Pulmonary artery endothelial cell (primary cell): ENCODE results near the gene MCM3AP. TPM values are rescaled to one million over a fixed set of nuclear protein-coding genes. Genes with fewer than 3 reads are reported as not detected.

Experiments used
- DNase-seq: peaks from one replicate; pipeline ENCODE4 v3.0.0-alpha.2; 2011; ENCODE audit warnings: low read depth, low spot score
- total RNA-seq: library from RNA; depleted of rRNA; stranded (reverse); fragments of >200 nt; gene quantifications from 2 replicates; pipeline ENCODE4 v1.2.3, GENCODE V29; 2014

The MCM3AP gene
- total RNA-seq = 87.0 and 95.6 TPM in 2 replicates

DNA sequence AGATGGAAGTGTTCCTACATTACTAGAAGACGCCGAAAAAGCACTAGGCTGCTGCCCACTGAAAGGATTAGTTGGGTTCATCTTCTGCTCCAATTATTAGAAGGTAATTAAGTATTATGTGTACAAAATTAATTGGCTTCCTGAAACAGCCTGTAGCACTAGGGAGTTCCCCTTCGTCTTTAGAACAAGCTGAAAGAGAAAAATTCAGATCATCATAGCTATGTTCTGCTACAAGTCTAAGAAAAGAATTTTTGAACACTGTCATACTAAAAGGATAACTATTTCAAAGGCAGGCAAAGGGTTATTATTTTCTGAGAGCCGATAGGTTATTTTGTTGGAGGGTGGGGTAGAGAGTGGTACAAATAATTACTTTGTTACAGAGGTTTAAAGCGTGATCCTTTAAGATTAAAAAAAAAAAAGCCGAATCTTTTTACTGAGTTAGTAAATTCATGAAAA is at the start of gene MCM3AP:
TSS of gene MCM3AP (minus strand) at position 406 of the 456 bp plus-strand sequence. CDS start at position 81, 325 bp downstream.
- no peak for DNase-seq

DNA sequence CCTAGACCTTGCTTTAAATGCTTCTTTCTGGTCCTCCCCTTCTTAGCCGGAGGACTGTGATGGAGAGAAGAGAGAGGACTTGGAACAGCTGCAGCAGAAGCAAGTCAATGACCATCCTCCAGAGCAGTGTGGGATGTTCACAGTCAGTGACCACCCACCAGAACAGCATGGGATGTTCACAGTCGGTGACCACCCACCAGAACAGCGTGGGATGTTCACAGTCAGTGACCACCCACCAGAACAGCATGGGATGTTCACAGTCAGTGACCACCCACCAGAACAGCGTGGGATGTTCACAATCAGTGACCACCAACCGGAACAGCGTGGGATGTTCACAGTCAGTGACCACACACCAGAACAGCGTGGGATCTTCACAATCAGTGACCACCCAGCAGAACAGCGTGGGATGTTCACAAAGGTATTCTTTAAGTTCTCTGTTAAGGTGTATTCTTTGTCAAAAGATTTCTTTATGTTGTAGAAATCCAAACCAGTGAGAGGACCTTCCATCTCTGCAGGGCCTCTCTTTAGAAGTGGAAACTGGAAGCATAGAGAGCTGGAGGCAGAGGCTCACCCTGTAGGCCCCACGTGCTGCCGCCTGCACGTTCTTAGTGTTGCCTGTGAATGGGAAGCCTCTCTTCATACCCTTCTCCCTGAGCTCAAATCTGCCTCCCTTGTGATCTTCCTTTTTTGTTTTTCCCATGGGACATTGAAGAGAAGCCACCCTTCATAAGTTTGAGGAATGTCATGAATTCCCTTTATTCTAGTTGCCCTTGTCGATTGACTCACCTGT is 49.1 kb upstream of the MCM3AP start:
- no peak for DNase-seq

DNA sequence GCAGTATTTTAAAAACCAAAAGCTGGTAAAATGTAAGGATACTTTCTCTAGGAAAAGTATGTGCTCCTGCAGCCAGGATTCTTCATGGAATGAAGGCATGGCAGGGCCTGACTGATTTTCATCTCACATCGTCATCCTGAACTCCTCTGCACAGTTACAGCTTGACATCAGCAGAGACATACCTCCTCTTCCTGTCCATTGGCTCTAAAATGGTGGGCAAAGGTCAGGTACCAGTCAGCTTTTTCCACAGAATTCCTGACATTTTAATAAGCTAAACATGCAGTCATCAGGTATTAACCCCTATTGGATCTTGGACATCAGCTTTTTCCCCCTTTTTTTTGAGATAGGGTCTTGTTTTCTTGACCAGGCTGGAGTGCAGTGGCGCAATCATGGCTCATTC is 44.4 kb upstream of the MCM3AP start:
- no peak for DNase-seq

DNA sequence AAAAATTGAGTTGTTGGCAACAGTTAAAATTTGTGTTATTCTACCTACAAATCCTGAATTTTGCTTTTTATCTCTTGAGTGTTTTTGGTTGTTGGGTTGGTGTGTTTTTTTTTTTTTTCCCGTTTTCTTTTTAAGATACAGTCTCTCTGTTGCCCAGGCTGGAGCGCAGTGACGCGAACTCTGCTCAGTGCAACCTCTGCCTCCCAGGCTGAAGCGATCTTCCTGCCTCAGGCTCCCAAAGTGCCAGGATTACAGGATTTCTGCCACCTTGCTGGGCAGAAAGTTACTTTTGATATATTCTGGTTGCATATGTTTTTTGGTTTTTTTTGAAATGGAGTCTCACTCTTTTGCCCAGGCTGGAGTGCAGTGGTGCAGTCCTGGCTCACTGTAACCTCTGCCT is 42.7 kb upstream of the MCM3AP start:
- DNase-seq = no peak

DNA sequence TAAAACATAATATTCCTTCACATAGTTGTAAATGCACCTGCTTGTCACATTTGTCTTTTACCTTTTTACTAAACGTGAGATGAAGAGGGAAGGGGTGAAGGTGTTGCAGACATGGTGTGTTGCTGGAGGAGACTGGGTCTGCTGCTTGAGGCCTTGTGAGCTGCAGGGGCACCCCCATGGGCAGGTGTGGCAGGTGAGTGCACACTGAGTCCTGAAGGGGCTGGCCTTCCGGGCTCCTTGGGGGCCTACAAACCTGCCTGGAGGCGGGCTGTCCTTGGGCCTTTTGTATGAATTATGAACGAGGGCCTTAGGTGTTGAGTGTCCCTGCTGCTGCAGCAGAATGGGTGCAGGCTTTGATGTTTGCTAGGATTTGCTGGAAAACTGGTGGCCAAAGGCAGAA is 42.3 kb upstream of the MCM3AP start:
- DNase-seq = no peak

DNA sequence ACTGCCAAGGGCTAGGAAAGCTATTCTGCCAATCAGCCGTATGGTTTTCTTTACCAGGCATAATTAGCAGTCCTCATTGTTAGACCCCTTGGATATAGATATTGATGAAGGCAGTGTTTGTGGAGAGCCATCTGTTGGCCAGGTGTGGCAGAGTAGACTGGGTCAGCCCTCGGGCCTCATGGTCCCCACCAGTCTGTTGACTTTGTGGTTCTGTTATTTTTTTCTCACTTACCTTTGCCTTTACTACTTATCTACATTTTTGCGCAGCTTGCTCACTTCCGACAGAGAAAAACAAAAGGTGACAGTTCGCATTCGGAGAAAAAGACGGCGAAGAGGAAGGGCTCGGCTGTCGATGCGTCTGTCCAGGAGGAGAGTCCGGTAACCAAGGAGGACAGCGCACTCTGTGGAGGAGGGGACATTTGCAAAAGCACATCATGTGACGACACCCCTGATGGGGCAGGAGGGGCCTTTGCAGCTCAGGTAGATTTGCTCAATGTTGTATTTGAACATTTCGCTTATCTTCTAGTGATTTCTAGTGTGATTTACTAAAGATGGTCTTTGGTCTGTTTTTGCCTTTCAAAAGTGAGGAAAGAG is 40.8 kb upstream of the MCM3AP start:
- no peak for DNase-seq

DNA sequence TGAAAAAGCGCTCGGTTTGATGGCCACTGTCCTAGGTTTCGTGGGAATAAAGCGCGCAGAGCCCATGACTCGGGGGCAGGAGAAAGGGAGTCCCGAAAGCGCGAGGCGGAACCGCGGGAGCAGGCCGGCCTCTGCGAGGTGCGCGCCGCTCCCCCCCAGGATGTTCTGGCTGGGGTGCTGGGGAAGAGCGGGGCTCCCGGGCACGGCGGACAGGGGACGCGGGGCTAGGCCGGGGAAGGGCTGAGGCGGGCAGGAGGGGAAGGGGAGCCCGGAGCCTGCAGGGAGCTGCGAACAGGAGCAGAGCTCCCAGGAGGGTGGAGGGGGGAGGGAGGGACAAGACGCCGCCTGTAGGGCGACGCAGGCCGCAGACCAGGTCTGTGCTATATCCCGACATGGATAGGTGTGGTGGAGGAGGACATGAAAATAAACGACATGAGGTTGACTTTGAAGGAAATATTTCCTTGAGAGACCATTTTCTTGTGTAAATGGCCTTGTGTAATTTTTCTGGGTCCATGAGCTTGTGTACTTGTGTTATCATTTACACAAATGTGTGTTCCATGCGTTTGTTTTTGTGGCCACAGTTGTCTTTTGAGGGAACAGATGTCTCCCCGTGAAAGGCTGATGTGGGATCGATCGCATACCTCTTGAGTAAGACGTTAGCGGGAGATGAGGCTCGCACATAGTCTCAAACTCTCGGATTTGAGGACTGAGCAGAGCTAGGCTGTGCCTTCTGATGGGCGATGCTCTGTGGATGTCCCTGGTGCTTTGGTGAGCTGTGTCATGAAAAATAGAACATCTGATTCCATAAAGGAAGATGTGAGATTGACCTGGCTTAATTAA is 39.9 kb upstream of the MCM3AP start:
- DNase-seq = no peak

DNA sequence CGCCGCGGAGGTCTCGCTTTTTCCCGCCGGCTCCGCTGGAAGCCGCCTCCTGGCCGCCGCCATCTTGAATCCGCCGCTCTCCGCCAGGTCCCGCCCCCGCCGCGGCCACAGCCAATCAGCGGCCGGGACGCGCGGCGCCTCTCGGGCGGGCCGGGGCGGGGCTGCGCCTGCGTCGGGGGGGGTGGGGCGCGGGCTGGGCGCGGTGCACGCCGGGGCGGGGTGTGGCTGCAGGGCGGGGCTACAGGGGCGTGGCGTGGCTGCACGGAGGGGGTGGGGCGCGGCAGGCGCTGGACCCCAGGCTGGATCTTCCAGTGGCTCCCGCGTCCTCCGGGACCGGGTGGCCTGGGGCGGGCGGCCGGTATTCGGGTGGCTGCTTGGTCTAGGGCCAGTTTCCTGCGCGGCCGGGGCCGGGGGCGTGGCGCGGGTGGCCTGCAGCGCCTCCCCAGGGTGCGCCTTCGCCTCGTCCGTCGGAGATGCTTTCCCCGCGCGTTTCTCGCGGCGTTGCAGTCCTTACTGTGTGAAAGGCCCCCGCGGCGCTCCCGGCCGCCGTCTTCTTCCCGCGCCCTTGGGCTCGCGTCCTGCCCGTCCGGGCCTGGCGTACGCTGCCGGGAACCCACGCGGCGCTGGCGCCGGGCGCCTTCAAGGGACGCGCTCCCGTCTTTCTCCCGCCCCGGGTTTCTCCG is 39.1 kb upstream of the MCM3AP start:
- DNase-seq = peak; percentile 20

DNA sequence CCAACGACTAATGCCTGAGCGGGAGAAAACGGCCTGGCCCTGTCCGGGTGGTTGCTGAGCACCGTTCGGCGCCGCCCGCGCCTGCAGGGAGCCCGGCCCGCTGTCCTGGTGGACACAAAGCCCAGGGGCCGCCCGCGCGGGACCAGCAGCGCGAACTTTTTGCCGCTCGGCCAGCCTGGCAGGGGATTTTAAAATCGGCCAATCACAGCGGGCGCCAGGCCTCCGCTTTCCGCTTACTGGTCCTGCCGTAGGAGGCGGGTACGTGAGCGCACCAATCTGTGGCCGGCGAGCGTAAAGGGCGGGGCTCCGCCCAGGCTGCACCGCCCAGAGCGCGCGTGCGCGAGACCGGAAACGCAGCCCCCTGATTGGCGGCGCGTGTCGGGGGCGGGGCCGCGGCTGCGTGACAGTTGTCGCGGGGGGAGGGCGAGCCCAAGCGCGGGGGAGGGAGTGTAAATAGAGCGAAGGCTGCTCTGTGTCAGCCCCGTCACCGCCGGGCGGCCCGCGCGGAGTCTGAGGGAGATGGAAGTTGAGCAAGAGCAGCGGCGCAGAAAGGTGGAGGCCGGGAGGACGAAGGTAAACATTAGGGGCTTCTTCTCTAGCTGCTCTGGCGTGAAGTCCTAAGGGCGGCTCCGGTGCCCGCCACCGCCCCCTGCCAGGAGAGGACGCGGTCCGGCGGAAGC is 38.4 kb upstream of the MCM3AP start, which contains the start of the genes C21orf58 and PCNT:
TSS of gene C21orf58 (minus strand) at position 161 of the 680 bp plus-strand sequence. CDS start 1,132 bp downstream, outside the sequence.
TSS of gene PCNT (plus strand) at position 447 of the 680 bp plus-strand sequence. CDS start at position 520, 73 bp downstream.
- peak; percentile 90 for DNase-seq

DNA sequence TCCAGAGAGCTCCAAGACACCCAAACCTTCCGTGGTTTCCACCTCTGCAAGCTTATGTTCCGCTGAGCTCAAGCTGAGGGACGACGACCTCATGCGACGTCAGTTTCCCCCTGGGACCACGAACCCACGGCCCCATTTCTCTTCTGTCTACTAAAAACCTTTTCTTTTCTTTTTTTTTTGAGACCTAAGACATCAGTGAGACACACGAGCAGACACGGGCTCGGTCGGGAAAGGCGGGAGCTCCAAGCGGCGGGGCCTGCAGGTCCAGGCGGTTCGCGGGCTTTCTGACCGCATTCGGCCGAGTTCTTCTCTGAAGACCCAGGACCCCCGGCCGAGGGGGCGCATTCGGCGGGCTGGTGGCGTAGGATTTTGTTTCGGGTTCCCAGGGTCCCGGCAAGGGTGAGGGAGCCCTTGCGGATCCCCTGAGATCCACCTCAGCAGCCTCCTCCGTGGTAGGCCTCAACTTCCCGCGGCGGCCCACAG is 37.9 kb upstream of the MCM3AP start:
- no peak for DNase-seq

DNA sequence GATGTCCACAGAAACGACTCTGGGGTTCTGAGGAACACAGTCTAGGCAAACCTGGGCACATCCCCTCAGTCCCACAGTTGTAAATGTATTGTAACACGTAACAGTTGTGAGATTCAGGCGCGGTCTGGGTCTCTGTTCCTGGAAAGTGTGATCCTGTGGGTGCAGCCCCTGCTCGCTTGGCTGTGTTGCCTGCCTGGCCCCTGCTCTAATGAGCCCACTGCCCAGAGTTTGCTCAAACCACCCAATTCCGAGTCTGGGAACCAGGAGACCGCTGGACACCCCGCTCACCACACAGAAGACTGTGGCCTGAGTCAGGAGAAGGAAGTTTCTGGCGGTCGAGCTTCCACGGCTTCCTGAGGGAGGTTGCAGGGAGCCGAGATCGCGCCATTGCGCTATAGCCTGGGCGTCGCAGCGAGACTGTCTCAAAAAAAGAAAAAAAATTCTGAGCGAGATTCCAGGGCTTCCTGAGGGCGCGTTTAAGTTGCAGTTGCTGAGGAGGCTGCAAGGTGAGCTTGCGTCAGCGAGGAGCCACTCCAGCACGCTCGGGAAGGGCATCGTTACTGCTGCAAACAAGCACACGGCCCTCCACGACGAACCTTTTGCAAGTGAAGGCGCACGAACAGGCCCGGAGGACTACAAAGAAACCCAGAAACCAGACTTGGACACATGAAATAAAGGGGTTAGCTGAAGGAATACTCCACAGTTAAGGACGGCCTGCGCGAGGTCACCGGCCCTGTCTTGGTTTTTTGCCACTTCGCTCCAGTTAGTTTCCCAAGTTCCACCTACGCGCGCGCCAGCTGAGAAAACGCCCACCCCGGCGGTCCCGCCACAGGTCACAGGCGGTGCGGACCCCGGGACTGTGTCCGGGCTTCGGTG is 37.2 kb upstream of the MCM3AP start:
- DNase-seq = no peak

DNA sequence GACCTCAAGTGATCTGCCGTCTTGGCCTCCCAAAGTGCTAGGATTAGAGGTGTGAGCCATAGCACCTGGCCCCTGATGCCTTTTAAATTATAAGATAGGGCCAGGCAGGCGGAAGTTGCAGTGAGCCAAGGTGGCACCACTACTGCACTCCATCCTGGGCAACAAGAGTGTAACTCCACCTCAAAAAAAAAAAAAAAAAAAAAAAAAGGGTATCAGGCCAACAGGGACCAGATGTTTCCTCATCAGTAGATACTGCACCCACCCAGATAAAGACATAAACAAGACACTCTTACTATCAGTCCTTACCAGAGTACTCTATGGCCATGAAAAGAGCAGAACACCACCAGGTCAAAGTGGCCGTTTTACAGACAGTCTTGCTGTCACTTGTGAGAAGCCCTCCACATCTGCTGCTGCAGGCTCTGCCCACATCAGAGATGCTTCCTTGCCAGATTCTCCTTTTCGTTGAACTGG is 35.0 kb upstream of the MCM3AP start:
- DNase-seq = peak; percentile 27

DNA sequence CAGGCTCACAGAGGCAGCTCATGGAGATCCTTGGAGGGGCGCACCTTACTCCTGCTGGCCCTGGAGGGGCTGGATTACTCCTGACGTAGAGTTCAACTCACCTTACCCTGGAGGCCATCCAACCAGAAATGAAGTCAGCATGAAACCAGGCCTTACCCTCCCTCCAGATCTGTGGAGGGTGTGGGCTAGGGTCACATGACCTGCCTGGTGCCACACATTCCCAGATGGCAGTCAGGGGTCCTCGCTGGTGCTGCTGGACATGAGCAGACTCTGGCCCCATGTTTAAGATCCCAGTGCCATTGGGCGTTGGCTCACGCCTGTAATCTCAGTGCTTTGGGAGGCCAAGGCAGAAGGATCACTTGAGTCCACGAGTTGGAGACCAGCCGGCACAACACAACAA is 33.8 kb upstream of the MCM3AP start:
- DNase-seq = no peak

DNA sequence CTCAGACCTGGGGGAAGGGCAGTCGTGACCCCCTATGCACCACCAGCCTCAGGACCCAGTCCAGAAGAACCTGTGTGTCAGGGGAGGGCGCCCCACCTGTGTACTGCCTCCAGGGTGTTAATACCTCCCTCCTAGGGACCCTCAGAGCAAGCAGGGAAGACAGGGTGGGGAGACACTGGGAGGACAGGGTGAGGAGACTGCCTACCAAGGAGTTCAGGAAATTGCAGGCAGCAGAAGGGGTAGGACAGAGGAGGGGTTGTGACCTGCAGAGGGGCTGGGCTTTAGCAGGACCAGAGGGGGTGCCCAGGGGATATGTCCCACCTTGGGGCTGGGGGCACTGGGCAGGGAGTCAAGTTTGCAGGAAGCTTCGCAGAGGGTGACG is 33.0 kb upstream of the MCM3AP start:
- no peak for DNase-seq

DNA sequence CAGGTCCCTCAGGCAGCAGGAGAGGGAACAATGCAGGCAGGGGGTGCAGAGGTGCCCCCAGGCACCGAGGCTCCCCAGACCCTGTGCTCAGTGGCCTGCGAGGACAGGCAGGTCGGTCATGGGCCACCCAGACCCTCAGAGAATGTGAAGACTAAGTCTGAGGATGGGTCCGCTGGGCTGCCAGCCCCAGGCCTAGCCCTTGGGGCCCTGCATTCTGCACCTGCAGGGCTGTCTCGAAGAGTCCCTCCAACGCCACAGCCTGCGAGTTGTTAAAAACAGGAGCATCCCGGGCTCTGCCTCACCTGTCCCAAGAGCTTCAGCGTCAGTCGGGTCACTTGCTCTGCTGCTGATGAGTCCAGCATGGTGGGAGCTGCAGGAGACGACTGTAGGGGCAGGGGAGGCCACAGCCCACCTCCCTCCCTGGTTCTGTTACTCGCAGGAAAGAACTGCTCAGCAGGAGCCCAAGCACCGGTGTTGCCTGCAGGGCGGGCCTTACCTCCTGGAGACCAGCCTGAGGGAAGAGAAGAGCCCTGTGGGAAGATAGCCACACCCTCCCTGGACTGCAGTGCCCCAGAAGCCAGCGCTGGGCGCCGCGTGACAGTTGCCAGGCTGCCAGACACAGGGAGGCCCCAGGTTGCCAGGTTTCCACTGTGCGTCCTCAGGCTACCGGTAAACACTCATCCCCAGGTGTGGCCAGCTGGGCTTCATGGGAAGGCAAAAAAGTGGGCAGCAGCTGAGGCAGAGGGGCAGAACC is 32.5 kb upstream of the MCM3AP start:
- no peak for DNase-seq

DNA sequence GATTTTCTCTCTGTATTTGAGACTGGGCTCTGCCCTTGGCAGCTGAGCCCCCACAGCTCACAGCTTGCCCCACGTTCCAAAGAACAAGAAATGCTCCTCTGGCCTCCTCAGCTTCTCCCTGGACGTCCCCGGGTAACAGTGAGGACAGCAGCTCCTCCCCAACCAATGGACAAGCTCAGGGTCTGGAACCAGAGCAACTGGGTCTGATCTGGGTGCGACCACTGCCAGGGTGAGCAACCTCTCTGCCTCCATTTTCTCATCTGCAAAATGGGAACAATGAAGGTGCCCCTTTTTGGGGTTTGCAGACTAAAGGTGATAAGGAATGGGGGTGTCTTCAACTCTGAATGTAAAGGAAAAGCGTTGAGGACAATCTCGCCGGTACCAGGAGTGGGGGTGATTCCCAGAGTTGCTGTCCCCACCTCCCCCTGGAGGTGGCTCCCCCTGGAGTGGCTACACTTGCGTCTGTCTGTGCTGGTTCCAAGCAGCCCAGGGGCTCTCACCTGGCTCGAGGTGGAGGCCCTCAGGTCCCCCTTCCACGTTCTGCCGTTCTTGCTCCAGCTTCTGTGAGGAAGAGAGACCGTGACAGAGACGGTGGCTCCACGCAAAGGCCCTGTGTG is 31.4 kb upstream of the MCM3AP start:
- no peak for DNase-seq

DNA sequence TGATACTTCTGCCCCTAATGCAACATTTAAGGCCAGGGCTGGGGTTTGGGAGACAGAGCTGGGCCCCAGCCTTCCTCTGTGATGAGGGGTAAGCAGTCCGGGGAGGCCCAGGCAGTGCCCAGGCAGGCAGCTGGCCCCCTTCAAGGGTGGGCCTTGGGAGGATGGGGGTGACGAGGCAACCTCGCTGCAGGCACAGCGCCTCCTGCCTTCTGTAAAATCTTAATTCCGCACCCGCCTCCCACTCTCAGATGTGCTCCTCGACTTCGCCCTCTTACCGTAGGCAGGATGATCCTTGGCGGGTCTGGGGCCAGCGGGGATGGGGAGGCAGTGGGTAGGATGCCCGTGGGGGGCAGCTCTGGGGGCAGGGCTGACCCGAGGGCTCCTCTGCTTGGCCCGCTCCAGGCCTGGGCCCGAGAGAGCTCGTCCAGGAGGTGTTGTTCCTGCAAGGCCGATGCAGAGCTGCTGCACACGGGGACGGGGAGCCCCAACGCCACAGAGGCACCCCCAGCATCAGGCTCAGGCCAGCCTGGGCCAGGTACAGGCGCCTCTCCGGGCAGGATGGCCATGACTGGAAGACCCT is 29.1 kb upstream of the MCM3AP start:
- no peak for DNase-seq

DNA sequence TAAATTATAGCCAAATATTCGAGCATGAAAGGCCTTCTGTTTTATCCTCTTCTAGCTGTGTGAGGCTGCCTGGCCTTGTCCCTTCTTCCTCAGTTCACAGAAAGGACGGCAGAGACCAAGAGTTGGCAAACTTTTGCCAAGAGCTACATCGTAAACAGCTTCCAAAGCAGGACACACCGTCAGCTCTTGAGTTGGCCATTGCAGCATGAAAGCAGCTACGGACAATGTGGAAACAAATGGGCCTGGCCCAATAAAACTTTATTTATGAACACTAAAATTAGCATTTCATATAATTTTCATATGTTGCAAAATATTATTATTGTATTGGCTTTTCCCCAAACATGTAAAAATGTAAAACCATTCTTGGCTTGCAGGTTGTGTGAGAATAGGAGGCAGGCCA is 27.5 kb upstream of the MCM3AP start:
- no peak for DNase-seq
